Measurements from ENCODE around the gene SLCO4A1. TPM values are rescaled to one million over a fixed set of nuclear protein-coding genes. Genes with fewer than 3 reads are reported as not detected.

The SLCO4A1 gene
- total and polyA plus RNA-seq, 2 of the 4 experiments (the other 2 are of a cell fraction), result 0.72 to 1.1 TPM

- Histone ChIP-seq H4K8ac (ENCODE audit: low read depth in 2 of 2, low read length in 2 of 2) (no peak overlapping the region), H3K27ac (ENCODE audit: insufficient read depth, low read length) (no peak overlapping the region), H3K23ac (ENCODE audit: low read depth, low read length) (no peak overlapping the region), H2BK20ac (ENCODE audit: low read depth, low read length) (no peak overlapping the region), H3K36me3 (ENCODE audit: control insufficient read depth, insufficient read depth, low read length) (no peaks in the 10 kb centered on the region), H4K20me1 (ENCODE audit: insufficient read depth, low read length) (0 out of 2 replicates have a peak, but pooled peaks cover 1% of the 10 kb centered on the region), H3K9me1 (ENCODE audit: insufficient read depth, low read length) (peaks cover 14% of the 10 kb centered on the region), H3K14ac (replicated peaks; ENCODE audit: low read depth, low read length) (no peak overlapping the region), H4K5ac (ENCODE audit: low read depth, low read length) (no peak overlapping the region), H3K9me3 (ENCODE audit: control insufficient read depth, insufficient read depth, low read length) (no peaks in the 10 kb centered on the region), H3K4me3 (ENCODE audit: insufficient read depth, low read depth, low read length) (no peak overlapping the region), H3K79me1 (ENCODE audit: low read depth in 1 of 2, low read length in 2 of 2) (no peaks in the 10 kb centered on the region), H2AK9ac (replicated peaks; ENCODE audit: low read depth, low read length, poor library complexity) (peak overlapping the region; percentile 32), H4K91ac (ENCODE audit: insufficient read depth, low read depth, low read length) (no peak overlapping the region), H3K4ac (ENCODE audit: low read depth, low read length) (no peak overlapping the region), H3K4me2 (ENCODE audit: low read depth, low read length) (no peak overlapping the region), H2BK120ac (ENCODE audit: low read depth, low read length) (no peak overlapping the region), H3K18ac (ENCODE audit: low read depth, low read length) (no peak overlapping the region), H3K27me3 (ENCODE audit: control insufficient read depth, insufficient read depth, low read length) (peaks cover 17% of the 10 kb centered on the region), H3K9ac (ENCODE audit: low read depth, low read length) (no peak overlapping the region), H2AFZ (replicated peaks; ENCODE audit: low read length, poor library complexity) (no peak overlapping the region), H2AK5ac (ENCODE audit: low read depth, low read length) (no peak overlapping the region), H3K56ac (ENCODE audit: extremely low read depth, insufficient read depth, low read length) (no peak overlapping the region), H3K4me1 (ENCODE audit: control insufficient read depth, insufficient read depth, low read length) (peaks cover 13% of the 10 kb centered on the region), H2BK15ac (ENCODE audit: low read depth, low read length) (no peak overlapping the region), H2BK5ac (ENCODE audit: low read depth, low read length, poor library complexity, severe bottlenecking) (no peak overlapping the region)
- in situ Hi-C loops (cut with MboI; ENCODE audit: low sequenced_read_pairs), result loop anchor here (25.0 kb wide), 1 partner anchor 313 kb away; the partner anchor contains the start of gene BHLHE23
- ATAC-seq (ENCODE audit: low read depth), result no peak
- WGBS, 2 experiments (ENCODE audit: extremely low coverage in 2 of 2, insufficient read length in 1 of 2), result 100% methylated on average over 4 of the region's 12 CpGs; no CpG with 5 or more reads in 1 of the 2 experiments
- POLR2A ChIA-PET (ENCODE audit: unreplicated experiment), result no interaction called here
- CTCF ChIA-PET, result no interaction called here
- no TSS peak for BruUV-seq (replicated peaks)
- dilution Hi-C loops (cut with HindIII; ENCODE audit: low sequenced_read_pairs, unreplicated experiment), result no loop called here
- no peak for DNase-seq
- intact Hi-C loops (cut with micrococcal nuclease), result no loop called here
- TF ChIP-seq RAD21 (IDR thresholded peaks at IDR 0.05; ENCODE audit: low read length) (no peak), MAZ (IDR thresholded peaks at IDR 0.05; ENCODE audit: borderline replicate concordance, low read depth, low read length) (no peak), CHD1 (IDR thresholded peaks at IDR 0.05; ENCODE audit: low read depth, low read length) (no peak), BHLHE40 (IDR thresholded peaks at IDR 0.05; ENCODE audit: low read depth, low read length) (no peak), USF2 (IDR thresholded peaks at IDR 0.05; ENCODE audit: low read depth, low read length) (no peak), POLR2A (IDR thresholded peaks at IDR 0.05; ENCODE audit: low read depth, low read length) (no peak), RFX5 (IDR thresholded peaks at IDR 0.05; ENCODE audit: low read depth, low read length) (no peak), CEBPB (IDR thresholded peaks at IDR 0.05; ENCODE audit: low read depth, low read length) (no peak), SMC3 (IDR thresholded peaks at IDR 0.05; ENCODE audit: low read depth, low read length) (no peak), FOS (IDR thresholded peaks at IDR 0.05; ENCODE audit: low read depth, low read length) (no peak), MXI1 (IDR thresholded peaks at IDR 0.05; ENCODE audit: borderline replicate concordance, low read depth, low read length) (no peak), MAFK (IDR thresholded peaks at IDR 0.05; ENCODE audit: low read depth, low read length) (no peak), RCOR1 (IDR thresholded peaks at IDR 0.05; ENCODE audit: insufficient replicate concordance, low read length) (no peak), NFE2L2 (IDR thresholded peaks at IDR 0.05; ENCODE audit: low read depth, low read length) (no peak)
- TF ChIP-seq, protein P1, sequence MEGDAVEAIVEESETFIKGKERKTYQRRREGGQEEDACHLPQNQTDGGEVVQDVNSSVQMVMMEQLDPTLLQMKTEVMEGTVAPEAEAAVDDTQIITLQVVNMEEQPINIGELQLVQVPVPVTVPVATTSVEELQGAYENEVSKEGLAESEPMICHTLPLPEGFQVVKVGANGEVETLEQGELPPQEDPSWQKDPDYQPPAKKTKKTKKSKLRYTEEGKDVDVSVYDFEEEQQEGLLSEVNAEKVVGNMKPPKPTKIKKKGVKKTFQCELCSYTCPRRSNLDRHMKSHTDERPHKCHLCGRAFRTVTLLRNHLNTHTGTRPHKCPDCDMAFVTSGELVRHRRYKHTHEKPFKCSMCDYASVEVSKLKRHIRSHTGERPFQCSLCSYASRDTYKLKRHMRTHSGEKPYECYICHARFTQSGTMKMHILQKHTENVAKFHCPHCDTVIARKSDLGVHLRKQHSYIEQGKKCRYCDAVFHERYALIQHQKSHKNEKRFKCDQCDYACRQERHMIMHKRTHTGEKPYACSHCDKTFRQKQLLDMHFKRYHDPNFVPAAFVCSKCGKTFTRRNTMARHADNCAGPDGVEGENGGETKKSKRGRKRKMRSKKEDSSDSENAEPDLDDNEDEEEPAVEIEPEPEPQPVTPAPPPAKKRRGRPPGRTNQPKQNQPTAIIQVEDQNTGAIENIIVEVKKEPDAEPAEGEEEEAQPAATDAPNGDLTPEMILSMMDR (conservative IDR thresholded peaks at IDR 0.05; ENCODE audit: low read depth, low read length), result no peak
- TF ChIP-seq, protein P2, sequence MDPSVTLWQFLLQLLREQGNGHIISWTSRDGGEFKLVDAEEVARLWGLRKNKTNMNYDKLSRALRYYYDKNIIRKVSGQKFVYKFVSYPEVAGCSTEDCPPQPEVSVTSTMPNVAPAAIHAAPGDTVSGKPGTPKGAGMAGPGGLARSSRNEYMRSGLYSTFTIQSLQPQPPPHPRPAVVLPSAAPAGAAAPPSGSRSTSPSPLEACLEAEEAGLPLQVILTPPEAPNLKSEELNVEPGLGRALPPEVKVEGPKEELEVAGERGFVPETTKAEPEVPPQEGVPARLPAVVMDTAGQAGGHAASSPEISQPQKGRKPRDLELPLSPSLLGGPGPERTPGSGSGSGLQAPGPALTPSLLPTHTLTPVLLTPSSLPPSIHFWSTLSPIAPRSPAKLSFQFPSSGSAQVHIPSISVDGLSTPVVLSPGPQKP (IDR thresholded peaks at IDR 0.05; ENCODE audit: borderline replicate concordance, low read depth, low read length), result no peak
Observed at GRCh38 chr20:62699741-62700140, 57.4 kb downstream of the SLCO4A1 start.

Measured in IMR-90 (cell line).